IPS-NIHi7 (cell line): Measurements from ENCODE around the gene FASTKD3.

ENCODE experiments used
- DNase-seq: peaks from one replicate; pipeline ENCODE4 v3.0.0; 2012; ENCODE audit warnings: mixed read lengths; ENCODE audit errors: extremely low spot score

The FASTKD3 gene

GRCh38 chr5:7849681-7850394, 19.0 kb downstream of the FASTKD3 start:
- peak; percentile 63 for DNase-seq

GRCh38 chr5:7848296-7848695, 20.5 kb downstream of the FASTKD3 start:
- DNase-seq, result no peak

GRCh38 chr5:7846327-7846726, 22.5 kb downstream of the FASTKD3 start:
- DNase-seq, result no peak

- no peak for DNase-seq
Observed at GRCh38 chr5:7845557-7845956, 23.3 kb downstream of the FASTKD3 start.

- DNase-seq, result no peak
Observed at GRCh38 chr5:7844901-7845300, 23.9 kb downstream of the FASTKD3 start.

GRCh38 chr5:7842531-7842930, 26.3 kb downstream of the FASTKD3 start:
- no peak for DNase-seq

GRCh38 chr5:7837403-7837802, 31.4 kb downstream of the FASTKD3 start:
- DNase-seq, result no peak

- no peak for DNase-seq
Observed at GRCh38 chr5:7834982-7835381, 33.8 kb downstream of the FASTKD3 start.

- DNase-seq, result no peak
Observed at GRCh38 chr5:7828269-7828668, 40.6 kb downstream of the FASTKD3 start.

GRCh38 chr5:7827610-7828009, 41.2 kb downstream of the FASTKD3 start:
- no peak for DNase-seq

GRCh38 chr5:7825630-7826029, 43.2 kb downstream of the FASTKD3 start:
- no peak for DNase-seq

GRCh38 chr5:7824995-7825394, 43.8 kb downstream of the FASTKD3 start:
- DNase-seq, result no peak

GRCh38 chr5:7823594-7823993, 45.2 kb downstream of the FASTKD3 start:
- no peak for DNase-seq

- DNase-seq, result no peak
Observed at GRCh38 chr5:7822449-7822848, 46.4 kb downstream of the FASTKD3 start.

GRCh38 chr5:7816535-7816901, 52.3 kb downstream of the FASTKD3 start:
- no peak for DNase-seq

- peak; percentile 95 for DNase-seq
Observed at GRCh38 chr5:7815892-7816534, 52.8 kb downstream of the FASTKD3 start.

GRCh38 chr5:7814816-7815215, 54.0 kb downstream of the FASTKD3 start:
- DNase-seq, result no peak

- no peak for DNase-seq
Observed at GRCh38 chr5:7813576-7813975, 55.3 kb downstream of the FASTKD3 start.

- no peak for DNase-seq
Observed at GRCh38 chr5:7813007-7813406, 55.8 kb downstream of the FASTKD3 start.

- DNase-seq, result no peak
Observed at GRCh38 chr5:7811715-7812114, 57.1 kb downstream of the FASTKD3 start.
